Right lobe of liver (tissue), 6 donors: ENCODE results near the gene EFHC2. TPM values are rescaled to one million over a fixed set of nuclear protein-coding genes. Genes with fewer than 3 reads are reported as not detected.

Experiments used
- ATAC-seq, 4 donors: fragments of 200-7000 bp; cut with Tn5 transposase; one replicate each; pipeline ENCODE4 v1.9.1; 2020; ENCODE audit warnings: mild to moderate bottlenecking in 4 of 4, moderate library complexity in 4 of 4
- DNase-seq, 3 donors: peaks; one replicate each; pipeline ENCODE4 v3.0.0-alpha.2; 2020
- H3K27ac ChIP-seq, 3 donors: fragments of 200-600 bp; one replicate each; pipeline ENCODE4 v1.8.0; 2022
- H3K27me3 ChIP-seq, 2 donors: fragments of 200-600 bp; one replicate each; pipeline ENCODE4 v1.8.0; 2022
- H3K36me3 ChIP-seq, 4 donors: fragments of 200-600 bp; sonication (generic) in 1 of 4; one replicate each; pipeline versions ENCODE4 v1.5.1 to v1.8.0; 2017 to 2022; ENCODE audit warnings: control low read depth in 1 of 4
- H3K4me1 ChIP-seq, 4 donors: fragments of 200-600 bp; sonication (generic) in 1 of 4; one replicate each; pipeline versions ENCODE4 v1.5.1 to v1.8.0; 2017 to 2022; ENCODE audit warnings: control low read depth in 1 of 4
- H3K4me3 ChIP-seq, 3 donors: fragments of 200-600 bp; one replicate each; pipeline ENCODE4 v1.8.0; 2022
- H3K9me3 ChIP-seq, 4 donors: fragments of 200-600 bp; sonication (generic) in 1 of 4; one replicate each; pipeline versions ENCODE4 v1.5.1 to v1.8.0; 2017 to 2022; ENCODE audit warnings: control low read depth in 1 of 4
- POLR2A ChIP-seq: fragments of 450-650 bp; IDR thresholded peaks from one replicate; pipeline ENCODE4 v1.6.1; 2017; ENCODE audit warnings: antibody characterized with exemption, mild to moderate bottlenecking
- WGBS: methylation state at CpG from one replicate; pipeline ENCODE4 v1.1.6; 2018; ENCODE audit warnings: low coverage, low lambda C conversion rate; ENCODE audit not compliant: insufficient coverage; ENCODE audit errors: missing lambda C conversion rate; 5-methylcytosine and 5-hydroxymethylcytosine counted together
- intact Hi-C, 2 donors: fragments of 100-400 bp; cut with DNase I; formaldehyde crosslinking; loops; one replicate each; pipeline versions ENCODE4 v1.11.2 to v1.14.1; 2022
- total RNA-seq, 6 experiments: library from RNA; depleted of rRNA in 2 of 6; stranded (reverse); fragments of >200 nt in 2 of 6; fragmentation: NEBNext Ultra II Directional in 3 of 6; extraction: Animal tissue kit (Norgen Biotek cat#: 25700) in 3 of 6; gene quantifications; one replicate each; pipeline versions ENCODE4 v1.1.0 to v1.2.4, GENCODE V29; 2016 to 2023
- TF ChIP-seq, protein P1 (sequence below), 4 donors: fragments of 200-600 bp in 3 of 4; fragments of 450-650 bp in 1 of 4; IDR thresholded peaks; one replicate each; pipeline versions ENCODE4 v1.5.1 to v1.8.0; 2016 to 2022; ENCODE audit warnings: antibody characterized with exemption in 4 of 4, mild to moderate bottlenecking in 2 of 4
- donor health status: DM: no; HTN: yes; CAD: no.
- donor health status: DM: no; HTN: no; CAD: no.
- donor health status: DM: no; HTN: no; CAD: no.
- donor health status: DM: no; HTN: yes; CAD: no.
- donor health status: DM: no; HTN: yes; CAD: no.

Gene EFHC2
- total RNA-seq, 6 experiments from 2014 or later: 0.13 TPM; not detected in 5

DNA sequence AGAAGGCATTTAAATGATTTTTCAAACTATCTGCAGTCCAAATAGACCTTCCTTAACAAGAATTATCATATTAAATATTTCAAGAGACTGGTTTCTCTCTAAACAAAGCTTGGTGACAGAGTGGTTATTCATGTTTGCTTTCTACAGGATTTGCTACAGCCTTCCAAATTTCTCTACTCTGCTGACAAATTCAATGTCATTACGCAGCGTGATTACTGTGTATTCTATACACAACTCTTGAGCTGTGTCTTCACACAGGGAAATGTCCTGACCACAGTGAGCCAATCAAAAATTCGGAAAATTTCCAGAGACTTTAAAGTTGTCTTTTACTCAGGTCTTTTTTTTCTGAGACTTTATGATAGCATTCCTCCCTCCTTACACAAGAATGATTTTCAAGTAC lies 75.6 kb downstream of the EFHC2 start:
- Histone ChIP-seq H3K4me1 (no peaks in the 10 kb centered on the region), H3K4me3 (no peak overlapping the region), H3K36me3 (no peaks in the 10 kb centered on the region), H3K27ac (no peak overlapping the region), H3K9me3 (no peaks in the 10 kb centered on the region), H3K27me3 (peaks cover 0 to 6% of the 10 kb centered on the region in 2 donors)
- no peak for ATAC-seq
- DNase-seq: no peak
- intact Hi-C loops: no loop called here
- WGBS: 60% methylated on average over 3 of the region's 3 CpGs
- TF ChIP-seq, protein P1, sequence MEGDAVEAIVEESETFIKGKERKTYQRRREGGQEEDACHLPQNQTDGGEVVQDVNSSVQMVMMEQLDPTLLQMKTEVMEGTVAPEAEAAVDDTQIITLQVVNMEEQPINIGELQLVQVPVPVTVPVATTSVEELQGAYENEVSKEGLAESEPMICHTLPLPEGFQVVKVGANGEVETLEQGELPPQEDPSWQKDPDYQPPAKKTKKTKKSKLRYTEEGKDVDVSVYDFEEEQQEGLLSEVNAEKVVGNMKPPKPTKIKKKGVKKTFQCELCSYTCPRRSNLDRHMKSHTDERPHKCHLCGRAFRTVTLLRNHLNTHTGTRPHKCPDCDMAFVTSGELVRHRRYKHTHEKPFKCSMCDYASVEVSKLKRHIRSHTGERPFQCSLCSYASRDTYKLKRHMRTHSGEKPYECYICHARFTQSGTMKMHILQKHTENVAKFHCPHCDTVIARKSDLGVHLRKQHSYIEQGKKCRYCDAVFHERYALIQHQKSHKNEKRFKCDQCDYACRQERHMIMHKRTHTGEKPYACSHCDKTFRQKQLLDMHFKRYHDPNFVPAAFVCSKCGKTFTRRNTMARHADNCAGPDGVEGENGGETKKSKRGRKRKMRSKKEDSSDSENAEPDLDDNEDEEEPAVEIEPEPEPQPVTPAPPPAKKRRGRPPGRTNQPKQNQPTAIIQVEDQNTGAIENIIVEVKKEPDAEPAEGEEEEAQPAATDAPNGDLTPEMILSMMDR (IDR thresholded peaks at IDR 0.05): no peak
- TF ChIP-seq POLR2A: no peak

DNA sequence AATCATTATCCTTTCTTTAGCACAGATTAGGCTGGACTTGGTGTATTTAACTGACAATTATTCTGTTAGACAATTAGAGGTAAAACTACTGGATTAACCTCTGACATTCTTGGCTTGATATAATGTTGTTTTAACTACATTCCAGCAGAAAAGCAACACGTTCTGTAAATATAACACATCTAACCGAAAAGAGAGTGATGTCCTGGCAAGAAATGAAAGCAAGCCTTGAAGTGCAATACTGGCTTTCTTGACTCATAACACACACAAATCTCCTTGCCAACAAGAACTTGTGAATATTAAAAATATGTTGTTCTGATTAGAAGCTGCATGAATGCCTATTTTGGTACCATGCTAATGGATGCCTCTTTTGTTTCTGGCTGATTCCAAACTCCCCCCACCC lies 76.4 kb downstream of the EFHC2 start:
- ATAC-seq (no peak), DNase-seq (no peak)
- Histone ChIP-seq H3K4me1 (no peaks in the 10 kb centered on the region), H3K27ac (no peak overlapping the region), H3K4me3 (no peak overlapping the region), H3K36me3 (no peaks in the 10 kb centered on the region), H3K27me3 (peaks cover 0 to 6% of the 10 kb centered on the region in 2 donors), H3K9me3 (no peaks in the 10 kb centered on the region)
- intact Hi-C loops: no loop called here
- TF ChIP-seq, protein P1 (IDR thresholded peaks at IDR 0.05): no peak
- TF ChIP-seq POLR2A: no peak
- 17% methylated on average over 2 of the region's 2 CpGs for WGBS

DNA sequence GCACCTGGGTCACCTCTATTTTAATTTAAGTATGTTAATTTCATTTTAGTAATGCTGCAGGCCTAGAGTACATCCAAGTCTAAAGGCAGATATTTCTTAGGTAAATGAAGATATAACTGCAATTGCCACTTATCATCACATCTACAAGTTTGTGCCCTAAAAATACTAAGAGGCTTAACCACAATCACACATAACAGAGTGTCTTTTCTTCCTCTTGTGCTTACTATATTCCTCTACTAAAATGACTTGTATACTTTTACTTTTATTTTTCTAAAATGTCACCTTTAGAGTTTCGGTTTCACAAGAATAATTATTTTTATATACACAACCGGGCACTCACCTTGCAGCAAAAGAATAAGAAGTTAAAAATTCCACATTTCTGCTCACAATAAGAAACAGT lies 77.9 kb downstream of the EFHC2 start:
- 71% methylated on average over 2 of the region's 2 CpGs for WGBS
- Histone ChIP-seq H3K4me1 (no peaks in the 10 kb centered on the region), H3K27ac (no peak overlapping the region), H3K36me3 (no peaks in the 10 kb centered on the region), H3K27me3 (peaks cover 0 to 6% of the 10 kb centered on the region in 2 donors), H3K4me3 (no peak overlapping the region), H3K9me3 (no peaks in the 10 kb centered on the region)
- intact Hi-C loops: no loop called here
- DNase-seq (no peak), ATAC-seq (no peak)
- TF ChIP-seq, protein P1 (IDR thresholded peaks at IDR 0.05): no peak
- no peak for TF ChIP-seq POLR2A

DNA sequence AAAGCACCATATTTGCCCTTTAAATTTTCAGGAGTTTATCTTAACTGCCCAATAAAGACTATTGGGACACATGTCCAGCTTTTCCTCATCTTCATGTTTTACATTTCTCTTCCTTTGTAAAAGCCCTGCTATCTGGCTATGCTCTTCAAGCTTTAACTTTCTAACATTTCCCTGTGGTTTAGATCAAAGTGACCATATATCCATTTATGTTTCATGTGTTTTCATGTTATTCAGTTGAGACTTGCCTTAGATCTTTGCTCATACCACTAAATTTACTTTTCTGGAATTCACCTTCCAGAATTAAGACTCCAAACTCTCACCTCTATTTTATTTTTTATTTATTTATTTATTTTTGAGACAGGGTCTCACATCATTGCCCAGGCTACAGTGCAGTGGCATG lies 78.5 kb downstream of the EFHC2 start:
- ATAC-seq: no peak
- no peak for DNase-seq
- intact Hi-C loops: no loop called here
- Histone ChIP-seq H3K4me1 (no peaks in the 10 kb centered on the region), H3K27ac (no peak overlapping the region), H3K9me3 (no peaks in the 10 kb centered on the region), H3K27me3 (peaks cover 0 to 6% of the 10 kb centered on the region in 2 donors), H3K36me3 (no peaks in the 10 kb centered on the region), H3K4me3 (no peak overlapping the region)
- TF ChIP-seq, protein P1 (IDR thresholded peaks at IDR 0.05): no peak
- no peak for TF ChIP-seq POLR2A

DNA sequence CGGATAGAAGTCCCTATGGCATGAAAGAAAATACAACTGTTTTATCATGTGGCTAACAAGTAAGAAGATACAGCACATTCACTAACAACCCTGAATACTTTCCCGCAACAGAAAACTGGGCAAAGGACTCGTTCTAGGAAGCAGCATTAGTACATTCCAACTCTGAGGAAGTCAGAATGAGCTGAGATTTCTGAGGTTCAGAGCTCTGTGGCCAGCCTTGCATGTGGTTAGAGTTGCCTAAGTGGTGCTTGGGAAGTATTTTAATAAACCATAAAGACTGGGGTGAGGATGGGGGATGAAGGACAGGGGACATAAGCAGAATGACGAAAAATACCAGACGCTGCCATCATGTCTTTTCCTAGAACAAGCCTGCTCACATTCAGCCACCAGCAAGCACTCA lies 82.2 kb downstream of the EFHC2 start:
- DNase-seq: no peak
- H3K27me3 ChIP-seq: peaks cover 0 to 4% of the 10 kb centered on the region in 2 donors
- no peak for TF ChIP-seq POLR2A
- TF ChIP-seq, protein P1 (IDR thresholded peaks at IDR 0.05): no peak
- intact Hi-C loops: no loop called here
- H3K4me3 ChIP-seq: no peak overlapping the region
- no peaks in the 10 kb centered on the region for H3K4me1 ChIP-seq
- H3K27ac ChIP-seq: no peak overlapping the region
- no peak for ATAC-seq
- 69% methylated on average over 5 of the region's 5 CpGs for WGBS
- no peaks in the 10 kb centered on the region for H3K9me3 ChIP-seq
- no peaks in the 10 kb centered on the region for H3K36me3 ChIP-seq
